ENCODE measurements around the gene OR1F1. TPM values are rescaled to one million over a fixed set of nuclear protein-coding genes. Genes with fewer than 3 reads are reported as not detected.

Gene OR1F1
- total RNA-seq, 4 donors from 2014 or later: not detected

DNA sequence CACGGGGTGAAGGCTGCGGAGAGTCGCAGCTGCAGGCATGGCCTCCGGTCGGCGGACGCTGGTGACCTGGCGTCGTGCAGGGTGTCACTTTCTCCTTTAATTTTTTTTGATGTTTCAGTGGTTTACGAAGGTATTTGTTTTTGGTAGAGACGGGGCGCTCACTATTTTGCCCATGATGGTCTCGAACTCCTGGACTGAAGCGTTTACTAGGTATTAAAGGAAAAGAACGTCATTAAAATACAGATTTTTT is 36.1 kb upstream of the OR1F1 start:
- intact Hi-C loops (cut with DNase I; ENCODE audit: low total_unique reads): no loop called here
- H3K4me1 ChIP-seq: peaks cover 0 to 11% of the 10 kb centered on the region in 2 donors
- H3K27me3 ChIP-seq: no peaks in the 10 kb centered on the region
- no peaks in the 10 kb centered on the region for H3K9me3 ChIP-seq
- H3K4me3 ChIP-seq: peak overlapping the region; percentile 44 to 64
- H3K27ac ChIP-seq: peak overlapping the region; percentile 75 to 86
- no peaks in the 10 kb centered on the region for H3K36me3 ChIP-seq
- TF ChIP-seq POLR2A (IDR thresholded peaks at IDR 0.05) (no peak), CTCF (IDR thresholded peaks at IDR 0.05) (no peak)
- no peak for DNase-seq

DNA sequence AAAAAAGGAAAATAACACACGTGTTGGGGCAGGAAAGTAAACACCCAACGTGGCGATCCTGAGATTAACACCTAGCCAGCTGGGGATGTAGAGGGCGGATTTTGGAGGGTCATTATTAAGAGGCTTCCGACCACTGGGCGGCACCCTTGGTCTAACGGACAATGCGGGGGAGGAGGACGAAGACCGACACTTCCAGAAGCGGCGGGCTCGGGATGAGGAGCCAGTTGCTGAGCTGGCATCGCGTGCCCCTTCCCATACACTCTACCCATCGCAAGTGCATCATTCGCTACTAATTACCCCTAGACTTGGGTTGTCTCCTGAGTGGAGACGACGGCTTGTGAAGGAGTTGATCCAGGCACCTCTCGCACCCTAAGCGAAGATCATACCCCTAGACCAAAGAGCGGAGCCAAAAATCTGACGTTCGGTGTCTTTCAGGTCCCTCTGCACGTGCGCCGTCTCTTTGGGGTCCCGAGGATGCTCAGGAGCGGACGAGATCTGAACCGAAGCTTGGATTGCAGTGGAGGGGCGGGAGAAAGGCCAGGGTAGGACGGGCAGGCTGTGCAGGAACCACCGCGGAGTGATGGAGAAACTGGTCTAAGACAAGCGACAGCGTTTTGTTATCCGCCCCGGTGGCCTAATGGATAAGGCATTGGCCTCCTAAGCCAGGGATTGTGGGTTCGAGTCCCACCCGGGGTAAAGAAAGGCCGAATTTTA is 35.6 kb upstream of the OR1F1 start:
- intact Hi-C loops (cut with DNase I; ENCODE audit: low total_unique reads): no loop called here
- no peaks in the 10 kb centered on the region for H3K27me3 ChIP-seq
- TF ChIP-seq CTCF (IDR thresholded peaks at IDR 0.05) (peak; percentile 15 to 34 (median 32)), POLR2A (IDR thresholded peaks at IDR 0.05) (no peak)
- peaks cover 0 to 11% of the 10 kb centered on the region in 2 donors for H3K4me1 ChIP-seq
- peak overlapping the region; percentile 75 to 86 for H3K27ac ChIP-seq
- no peaks in the 10 kb centered on the region for H3K9me3 ChIP-seq
- H3K4me3 ChIP-seq: peak overlapping the region; percentile 44 to 64
- H3K36me3 ChIP-seq: no peaks in the 10 kb centered on the region
- DNase-seq: peak; percentile 96

DNA sequence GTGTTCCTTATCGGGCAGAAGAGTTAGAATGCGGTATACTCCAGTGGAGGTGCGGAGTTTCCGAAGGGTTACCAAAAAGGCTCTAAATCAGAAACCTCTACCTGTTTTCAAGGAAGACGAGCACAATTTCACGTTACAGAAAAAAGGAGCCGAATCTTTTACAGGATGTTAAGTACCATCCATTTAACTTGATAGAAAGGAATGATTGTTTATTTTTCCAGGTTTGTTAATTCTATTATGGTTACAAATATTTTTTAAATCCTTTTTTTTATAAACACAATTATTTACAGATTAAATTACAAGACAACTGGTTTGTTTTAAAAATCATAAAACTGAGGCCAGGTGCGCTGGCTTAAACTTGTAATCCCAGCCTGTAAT is 35.0 kb upstream of the OR1F1 start:
- peaks cover 0 to 11% of the 10 kb centered on the region in 2 donors for H3K4me1 ChIP-seq
- no peak for DNase-seq
- intact Hi-C loops (cut with DNase I; ENCODE audit: low total_unique reads): no loop called here
- TF ChIP-seq CTCF (IDR thresholded peaks at IDR 0.05) (no peak), POLR2A (IDR thresholded peaks at IDR 0.05) (no peak)
- no peaks in the 10 kb centered on the region for H3K36me3 ChIP-seq
- H3K27me3 ChIP-seq: no peaks in the 10 kb centered on the region
- H3K27ac ChIP-seq: peak overlapping the region; percentile 75 to 86
- H3K9me3 ChIP-seq: no peaks in the 10 kb centered on the region
- peak overlapping the region; percentile 44 to 64 for H3K4me3 ChIP-seq

DNA sequence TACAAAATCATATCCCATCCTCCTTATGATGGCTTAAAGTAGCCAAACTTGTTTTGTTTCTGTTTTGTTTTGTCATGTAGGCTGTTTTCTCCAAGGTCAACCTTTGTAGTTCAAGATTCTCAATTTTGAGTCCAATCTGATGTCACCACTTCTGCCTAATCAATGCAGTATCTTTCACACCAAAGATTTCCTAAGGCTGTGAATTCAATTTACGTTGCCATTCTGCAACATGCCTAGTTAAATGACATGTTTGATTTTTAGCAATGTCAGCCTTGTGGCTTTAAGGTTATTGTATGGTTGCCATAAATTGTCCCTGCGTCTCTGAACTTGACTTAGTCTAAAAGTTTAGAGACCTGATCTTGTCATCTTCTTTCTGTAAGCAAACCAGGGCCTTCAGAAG is 32.8 kb upstream of the OR1F1 start:
- no peaks in the 10 kb centered on the region for H3K27me3 ChIP-seq
- DNase-seq: no peak
- intact Hi-C loops (cut with DNase I; ENCODE audit: low total_unique reads): no loop called here
- no peak overlapping the region for H3K27ac ChIP-seq
- H3K4me1 ChIP-seq: peaks cover 0 to 5% of the 10 kb centered on the region in 2 donors
- no peaks in the 10 kb centered on the region for H3K36me3 ChIP-seq
- no peak overlapping the region for H3K4me3 ChIP-seq
- H3K9me3 ChIP-seq: no peaks in the 10 kb centered on the region
- TF ChIP-seq POLR2A (IDR thresholded peaks at IDR 0.05) (no peak), CTCF (IDR thresholded peaks at IDR 0.05) (no peak)

DNA sequence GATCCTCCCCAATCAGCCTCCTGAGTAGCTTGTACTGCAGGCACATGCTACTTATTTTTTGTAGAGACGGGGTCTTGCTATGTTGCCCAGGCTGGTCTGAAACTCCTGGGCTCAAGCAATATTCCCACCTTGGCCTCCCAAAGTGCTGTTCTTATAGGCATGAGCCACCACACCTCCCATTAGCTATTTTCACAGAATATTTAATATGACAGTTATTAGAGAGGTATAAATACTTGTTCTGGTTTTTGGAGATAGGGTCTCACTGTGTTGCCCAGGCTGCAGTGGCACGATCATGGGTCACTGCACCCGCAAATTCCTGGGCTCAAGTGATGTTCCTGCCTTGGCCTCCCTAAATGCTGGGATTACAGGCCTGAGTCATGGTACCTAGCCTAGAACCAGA is 32.0 kb upstream of the OR1F1 start:
- DNase-seq: no peak
- Histone ChIP-seq H3K9me3 (no peaks in the 10 kb centered on the region), H3K4me3 (no peak overlapping the region), H3K27me3 (no peaks in the 10 kb centered on the region), H3K27ac (no peak overlapping the region), H3K4me1 (peaks cover 0 to 2% of the 10 kb centered on the region in 2 donors), H3K36me3 (no peaks in the 10 kb centered on the region)
- TF ChIP-seq POLR2A (IDR thresholded peaks at IDR 0.05) (no peak), CTCF (IDR thresholded peaks at IDR 0.05) (no peak)
- intact Hi-C loops (cut with DNase I; ENCODE audit: low total_unique reads): no loop called here

Data from uterus (tissue), 4 donors.